OCI-LY7 (cell line): ENCODE data around the gene ASIC2. TPM values are rescaled to one million over a fixed set of nuclear protein-coding genes. Genes with fewer than 3 reads are reported as not detected.

Source experiments
- BruUV-seq: library from RNA; stranded (reverse); fragments of 400-500 nt; replicated peaks from 2 replicates; lab custom pipeline; 2021; lab: Mats Ljungman, UMichigan
- CTCF ChIA-PET: fragments of 300-600 bp; sonication (Branson Sonifier 250); formaldehyde crosslinking; loops from one replicate; lab custom pipeline; 2022; ENCODE audit warnings: antibody characterized with exemption; ENCODE audit not compliant: unreplicated experiment; lab: Charles Lee
- POLR2A ChIA-PET: fragments of 300-600 bp; sonication (Branson Sonifier 250); formaldehyde crosslinking; loops from one replicate; lab custom pipeline; 2022; ENCODE audit warnings: antibody characterized with exemption; lab: Charles Lee
- DNase-seq: peaks from one replicate; pipeline ENCODE4 v3.0.0-alpha.2; 2015; ENCODE audit warnings: low spot score
- H2AFZ ChIP-seq: fragments of 200-600 bp; sonication (generic), shearing (Covaris generic); 2 replicates; pipeline ENCODE4 v1.6.1; 2014; ENCODE audit warnings: mild to moderate bottlenecking, antibody characterized with exemption, low read length, moderate library complexity
- H3K27ac ChIP-seq: fragments of 200-600 bp; sonication (generic); 2 replicates; pipeline ENCODE4 v1.5.1; 2014; ENCODE audit warnings: mixed run types, low read depth, mild to moderate bottlenecking, moderate library complexity, low read length, inconsistent platforms; ENCODE audit not compliant: poor library complexity, severe bottlenecking
- H3K36me3 ChIP-seq: fragments of 200-600 bp; sonication (generic); 2 replicates; pipeline ENCODE4 v1.6.1; 2014; ENCODE audit warnings: mild to moderate bottlenecking, antibody characterized with exemption, low read length, moderate library complexity, mixed read lengths; ENCODE audit not compliant: insufficient read depth
- H3K4me1 ChIP-seq: fragments of 200-600 bp; sonication (generic); 2 replicates; pipeline ENCODE4 v1.5.1; 2014; ENCODE audit warnings: mild to moderate bottlenecking, low read length; ENCODE audit not compliant: insufficient read depth, poor library complexity, severe bottlenecking
- H3K4me2 ChIP-seq: fragments of 200-600 bp; sonication (generic); 2 replicates; pipeline ENCODE4 v1.6.1; 2014; ENCODE audit warnings: mild to moderate bottlenecking, low read length
- H3K4me3 ChIP-seq: fragments of 200-600 bp; sonication (generic); 2 replicates; pipeline ENCODE4 v1.5.1; 2014; ENCODE audit warnings: mild to moderate bottlenecking, low read depth, low read length; ENCODE audit not compliant: poor library complexity, severe bottlenecking
- H3K79me2 ChIP-seq: fragments of 200-600 bp; sonication (generic); 2 replicates; pipeline ENCODE4 v1.6.1; 2016; ENCODE audit warnings: low read depth, mild to moderate bottlenecking, low read length, moderate library complexity, mixed read lengths; ENCODE audit not compliant: insufficient read depth
- H3K9me2 ChIP-seq: fragments of 200-600 bp; sonication (generic); 2 replicates; pipeline ENCODE4 v1.6.1; 2016; ENCODE audit warnings: mild to moderate bottlenecking, low read length, mixed read lengths; ENCODE audit not compliant: insufficient read depth
- H3K9me3 ChIP-seq: fragments of 200-600 bp; sonication (generic); 2 replicates; pipeline ENCODE4 v1.6.1; 2014; ENCODE audit warnings: mild to moderate bottlenecking, mixed run types, low read length, mixed read lengths
- H4K20me1 ChIP-seq: fragments of 200-600 bp; sonication (generic); 2 replicates; pipeline ENCODE4 v1.6.1; 2014; ENCODE audit warnings: mild to moderate bottlenecking, antibody characterized with exemption, low read length, moderate library complexity, mixed read lengths; ENCODE audit not compliant: insufficient read depth
- EZH2phosphoT487 ChIP-seq: fragments of 200-600 bp; sonication (generic); IDR thresholded peaks from 2 replicates; pipeline ENCODE4 v1.6.1; 2018; ENCODE audit warnings: low read depth, borderline replicate concordance, mild to moderate bottlenecking, mixed run types, antibody characterized with exemption, low read length, moderate library complexity, mixed read lengths
- intact Hi-C: fragments of 100-400 bp; cut with micrococcal nuclease; formaldehyde crosslinking; loops from one replicate; pipeline ENCODE4 v1.10.0; 2022; ENCODE audit not compliant: unreplicated experiment
- total RNA-seq, 2 experiments: library from RNA; depleted of rRNA in 1 of 2; stranded (reverse); fragments of >200 nt in 1 of 2; shearing (Covaris generic) in 1 of 2; gene quantifications; 2 replicates each; pipeline ENCODE4 v1.2.3, GENCODE V29; 2014 to 2022
- TF ChIP-seq, protein P1 (sequence below): fragments of 200-600 bp; sonication (generic); conservative IDR thresholded peaks from 2 replicates; pipeline ENCODE4 v1.5.1; 2014; ENCODE audit warnings: mild to moderate bottlenecking, antibody characterized with exemption, low read length, moderate library complexity, mixed read lengths

Gene ASIC2
- total RNA-seq, 2 experiments from 2014 or later = not detected

- ChIA-PET CTCF (no interaction called here), POLR2A (no interaction called here)
- Histone ChIP-seq H3K36me3 (no peaks in the 10 kb centered on the region), H2AFZ (no peak overlapping the region), H3K4me3 (no peak overlapping the region), H3K4me1 (no peaks in the 10 kb centered on the region), H3K9me3 (no peaks in the 10 kb centered on the region), H4K20me1 (no peaks in the 10 kb centered on the region), H3K27ac (no peak overlapping the region), H3K4me2 (no peak overlapping the region), H3K79me2 (no peaks in the 10 kb centered on the region), H3K9me2 (no peaks in the 10 kb centered on the region)
- intact Hi-C loops = no loop called here
- no peak for DNase-seq
- TF ChIP-seq, protein P1, sequence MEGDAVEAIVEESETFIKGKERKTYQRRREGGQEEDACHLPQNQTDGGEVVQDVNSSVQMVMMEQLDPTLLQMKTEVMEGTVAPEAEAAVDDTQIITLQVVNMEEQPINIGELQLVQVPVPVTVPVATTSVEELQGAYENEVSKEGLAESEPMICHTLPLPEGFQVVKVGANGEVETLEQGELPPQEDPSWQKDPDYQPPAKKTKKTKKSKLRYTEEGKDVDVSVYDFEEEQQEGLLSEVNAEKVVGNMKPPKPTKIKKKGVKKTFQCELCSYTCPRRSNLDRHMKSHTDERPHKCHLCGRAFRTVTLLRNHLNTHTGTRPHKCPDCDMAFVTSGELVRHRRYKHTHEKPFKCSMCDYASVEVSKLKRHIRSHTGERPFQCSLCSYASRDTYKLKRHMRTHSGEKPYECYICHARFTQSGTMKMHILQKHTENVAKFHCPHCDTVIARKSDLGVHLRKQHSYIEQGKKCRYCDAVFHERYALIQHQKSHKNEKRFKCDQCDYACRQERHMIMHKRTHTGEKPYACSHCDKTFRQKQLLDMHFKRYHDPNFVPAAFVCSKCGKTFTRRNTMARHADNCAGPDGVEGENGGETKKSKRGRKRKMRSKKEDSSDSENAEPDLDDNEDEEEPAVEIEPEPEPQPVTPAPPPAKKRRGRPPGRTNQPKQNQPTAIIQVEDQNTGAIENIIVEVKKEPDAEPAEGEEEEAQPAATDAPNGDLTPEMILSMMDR = no peak
- no peak for TF ChIP-seq EZH2phosphoT487
- no TSS peak for BruUV-seq
Measured at GRCh38 chr17:33167736-33168135, 125.4 kb downstream of the ASIC2 start.

DNA sequence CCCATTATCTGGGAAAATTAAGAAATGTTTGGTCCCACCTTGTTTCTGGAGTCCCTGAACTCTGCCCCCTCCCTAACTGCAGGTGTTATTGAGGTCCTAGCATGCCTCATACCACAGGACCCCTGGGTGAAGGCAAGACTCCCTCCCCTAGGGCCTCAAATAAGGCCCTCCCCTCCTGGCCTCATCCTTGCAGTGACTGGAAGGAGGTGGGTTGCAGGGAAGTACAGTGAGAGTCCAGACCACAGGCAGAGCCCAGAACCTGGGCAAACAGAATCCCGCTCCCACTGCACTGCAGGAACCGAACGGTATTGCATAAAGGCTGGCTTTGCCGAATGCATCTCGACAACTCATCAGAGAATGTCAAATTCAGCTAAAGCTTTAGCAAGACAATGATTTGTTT is 126.6 kb downstream of the ASIC2 start:
- H3K4me2 ChIP-seq = no peak overlapping the region
- BruUV-seq = no TSS peak
- POLR2A ChIA-PET = no interaction called here
- H3K9me2 ChIP-seq = no peaks in the 10 kb centered on the region
- CTCF ChIA-PET = no interaction called here
- TF ChIP-seq EZH2phosphoT487 = no peak
- TF ChIP-seq, protein P1 = no peak
- no peaks in the 10 kb centered on the region for H4K20me1 ChIP-seq
- intact Hi-C loops = no loop called here
- no peak overlapping the region for H2AFZ ChIP-seq
- no peak overlapping the region for H3K4me3 ChIP-seq
- no peaks in the 10 kb centered on the region for H3K4me1 ChIP-seq
- DNase-seq = no peak
- H3K79me2 ChIP-seq = no peaks in the 10 kb centered on the region
- no peak overlapping the region for H3K27ac ChIP-seq
- no peaks in the 10 kb centered on the region for H3K36me3 ChIP-seq
- no peaks in the 10 kb centered on the region for H3K9me3 ChIP-seq

DNA sequence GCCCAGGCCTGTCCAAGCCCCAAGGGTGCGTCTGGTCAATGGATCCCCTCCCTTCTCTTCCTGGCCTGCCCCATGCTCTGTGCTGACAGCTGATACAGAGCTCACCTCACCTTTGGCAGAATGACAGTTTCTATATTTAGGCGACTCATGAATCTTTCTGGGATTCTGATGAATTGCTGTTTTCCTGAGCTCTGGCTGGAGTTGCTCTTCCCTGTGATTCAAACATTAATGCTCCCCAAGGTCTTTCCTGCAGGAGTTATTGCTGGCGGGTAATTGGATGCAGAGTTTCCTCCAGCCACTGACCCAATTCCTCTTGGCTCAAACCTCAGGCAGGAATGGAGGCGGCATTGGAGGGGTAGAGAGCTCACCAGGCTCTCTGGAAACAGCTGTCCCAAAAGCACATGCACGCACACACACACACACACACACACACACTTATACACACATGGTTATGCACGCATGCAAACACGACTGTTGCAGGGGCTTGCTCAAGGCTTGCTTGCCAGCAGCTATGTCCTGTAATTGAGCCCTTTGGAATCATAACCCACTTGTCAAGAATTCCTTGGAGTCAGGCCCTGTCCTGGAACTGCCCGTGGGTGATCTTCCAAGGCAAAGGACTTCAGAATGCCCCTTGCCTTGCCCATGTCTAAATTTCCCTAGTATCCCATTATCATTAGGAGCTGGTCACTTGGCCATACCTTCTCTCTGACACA is 128.8 kb downstream of the ASIC2 start:
- Histone ChIP-seq H3K79me2 (no peaks in the 10 kb centered on the region), H3K27ac (no peak overlapping the region), H3K9me2 (no peaks in the 10 kb centered on the region), H3K4me2 (no peak overlapping the region), H3K9me3 (no peaks in the 10 kb centered on the region), H3K4me3 (no peak overlapping the region), H2AFZ (no peak overlapping the region), H3K4me1 (no peaks in the 10 kb centered on the region), H4K20me1 (no peaks in the 10 kb centered on the region), H3K36me3 (no peaks in the 10 kb centered on the region)
- intact Hi-C loops = no loop called here
- CTCF ChIA-PET = no interaction called here
- POLR2A ChIA-PET = no interaction called here
- BruUV-seq = no TSS peak
- no peak for DNase-seq
- no peak for TF ChIP-seq EZH2phosphoT487
- TF ChIP-seq, protein P1 = no peak
